HTR-8/SVneo (cell line): Measurements from ENCODE around the gene SERINC5.

Experiments
- DNase-seq: peaks from one replicate; pipeline ENCODE4 v3.0.0; 2011; ENCODE audit warnings: low spot score, mixed read lengths; ENCODE audit not compliant: insufficient read length
- FAIRE-seq: peaks from 2 replicates; lab custom pipeline; 2011; peaks lifted over from hg19 to GRCh38; lab: Jason Lieb, UNC

The SERINC5 gene

GRCh38 chr5:80077051-80077714, 178.7 kb downstream of the SERINC5 start:
- no peak for DNase-seq
- FAIRE-seq = no peak

- FAIRE-seq = no peak
- DNase-seq = no peak
Measured at GRCh38 chr5:80076131-80077050, 179.5 kb downstream of the SERINC5 start.

DNA sequence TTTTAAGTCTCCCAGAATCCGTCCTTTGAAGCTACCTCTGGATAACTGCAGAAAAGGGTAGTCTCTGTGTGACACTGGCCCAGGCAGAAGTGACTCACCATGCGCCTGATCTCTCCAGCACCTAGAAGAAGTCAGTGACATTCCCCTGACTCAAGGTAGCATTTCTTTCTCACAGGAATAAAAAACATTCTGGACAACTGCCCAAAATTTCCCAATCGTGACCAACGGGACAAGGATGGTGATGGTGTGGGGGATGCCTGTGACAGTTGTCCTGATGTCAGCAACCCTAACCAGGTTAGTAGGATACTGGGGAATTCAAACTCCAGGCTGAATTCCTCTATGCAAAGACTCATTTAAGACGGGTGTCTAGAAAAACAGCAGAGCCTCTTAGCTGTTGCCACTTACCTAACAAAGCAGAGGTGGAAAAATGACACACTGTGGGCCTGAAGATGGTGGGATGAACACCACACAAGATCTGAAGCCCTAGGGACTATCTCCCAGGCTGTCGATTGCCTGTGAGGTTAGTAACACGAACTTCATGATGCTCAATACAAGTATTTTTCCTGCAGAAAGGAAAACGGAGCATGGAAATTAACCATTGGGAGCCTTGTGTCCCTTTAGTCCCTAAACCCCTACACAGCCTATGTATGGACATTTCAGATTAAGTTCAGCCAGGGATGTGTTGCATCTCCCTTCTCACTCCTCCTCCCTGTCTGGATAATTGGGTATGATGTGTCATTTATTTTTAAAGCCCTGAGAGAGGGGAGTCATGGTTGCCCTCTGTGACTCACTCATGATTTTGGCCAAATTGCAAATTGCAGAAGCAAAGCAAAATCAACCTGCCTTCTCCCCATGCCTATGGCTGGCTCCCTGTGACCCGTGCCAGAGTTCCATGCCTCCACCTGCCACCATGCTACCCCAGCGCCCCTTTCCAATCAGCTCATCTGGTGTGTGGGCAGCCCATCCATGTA, 183.5 kb downstream of the SERINC5 start:
- no peak for FAIRE-seq
- DNase-seq = no peak

DNA sequence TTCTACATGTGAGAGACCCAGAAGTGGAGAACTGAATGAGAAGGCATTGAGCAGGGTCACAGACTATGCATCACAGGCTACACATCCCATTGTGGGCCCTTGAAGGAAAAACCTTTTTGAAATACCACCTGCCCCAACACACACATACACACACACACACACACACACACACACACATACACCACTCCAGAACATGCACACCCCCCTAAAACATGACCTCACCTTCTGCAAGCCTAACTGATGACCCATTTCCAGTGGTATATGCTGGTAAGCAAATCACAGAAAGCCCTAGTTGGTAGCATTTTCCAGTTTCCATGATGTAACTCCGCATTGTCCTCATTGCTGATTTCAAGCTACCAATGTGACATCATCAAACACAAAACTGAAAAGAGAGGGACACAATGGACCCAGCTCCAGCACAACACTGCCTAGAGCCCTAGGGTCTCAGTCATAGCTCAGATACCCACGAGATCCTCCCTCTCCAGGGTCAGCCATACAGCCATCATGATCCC, 184.3 kb downstream of the SERINC5 start:
- FAIRE-seq (no peak), DNase-seq (no peak)

- no peak for DNase-seq
- no peak for FAIRE-seq
Measured at GRCh38 chr5:80070338-80071056, 185.4 kb downstream of the SERINC5 start.

DNA sequence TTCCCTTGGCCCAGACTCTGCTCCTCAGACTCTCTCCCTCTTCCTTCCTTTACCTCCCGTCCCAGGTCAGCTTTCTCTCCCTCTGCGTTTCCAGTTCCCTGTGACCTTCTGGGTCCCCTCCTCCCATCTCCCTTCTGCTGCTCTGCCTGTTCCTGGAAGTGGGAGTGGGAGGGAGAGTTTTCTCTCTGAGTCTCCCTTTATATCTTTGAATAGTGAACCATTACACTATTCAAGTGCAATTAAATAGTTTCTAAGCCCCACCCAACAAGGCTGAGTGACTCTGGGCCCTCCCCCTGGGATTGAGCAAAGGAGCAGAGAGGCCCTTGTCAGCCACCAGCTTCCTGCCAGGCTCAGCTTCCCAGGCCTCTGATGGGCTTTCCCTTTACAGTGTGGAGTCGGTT, 185.9 kb downstream of the SERINC5 start:
- FAIRE-seq (no peak), DNase-seq (no peak)

DNA sequence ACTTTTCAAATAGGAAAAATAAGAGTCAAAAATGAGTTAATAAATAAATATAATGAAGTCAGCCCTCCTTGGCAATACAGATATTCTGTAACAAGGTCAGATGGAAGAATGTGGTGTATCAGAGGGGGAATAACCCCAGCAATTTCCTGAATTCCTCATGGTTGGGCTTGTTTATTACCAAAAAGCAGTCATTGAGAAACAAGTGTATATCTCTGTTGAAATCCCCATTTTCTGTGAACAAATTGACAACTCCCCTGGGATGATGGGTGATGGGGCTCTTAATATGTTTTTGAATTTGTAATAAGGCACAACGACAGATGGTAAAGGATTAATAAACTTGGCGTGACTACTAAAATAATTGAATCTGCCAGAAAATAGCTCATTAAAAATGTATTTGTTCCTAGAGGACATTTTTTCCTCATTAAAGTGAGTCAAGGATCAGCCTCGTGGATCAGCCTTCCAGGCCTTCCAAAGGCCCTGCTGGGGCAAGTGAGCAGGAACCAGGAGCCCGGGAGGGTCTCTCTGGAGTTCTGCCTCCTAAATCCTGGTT, 186.5 kb downstream of the SERINC5 start:
- DNase-seq (no peak), FAIRE-seq (no peak)

- DNase-seq (no peak), FAIRE-seq (no peak)
Measured at GRCh38 chr5:80068775-80069174, 187.1 kb downstream of the SERINC5 start.

DNA sequence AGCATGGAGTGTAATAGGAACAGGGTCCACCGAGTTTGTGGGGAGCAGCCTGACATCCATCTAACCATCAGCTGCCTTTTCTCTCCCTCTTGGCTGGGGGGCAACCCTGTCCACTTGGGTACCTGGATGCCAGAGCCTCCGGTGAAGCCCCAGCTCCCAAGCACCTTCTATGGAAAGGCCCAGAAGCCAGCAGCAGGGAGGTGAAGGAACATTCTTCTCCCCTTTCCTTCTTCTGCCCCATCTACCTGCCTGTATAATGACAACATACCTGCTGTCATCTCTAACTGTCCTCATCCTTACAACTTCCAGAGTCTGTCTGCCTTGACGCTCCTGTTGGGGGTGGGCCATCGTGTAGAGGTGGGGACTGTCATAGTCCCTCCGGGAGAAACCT, 187.6 kb downstream of the SERINC5 start:
- no peak for FAIRE-seq
- DNase-seq = no peak

DNA sequence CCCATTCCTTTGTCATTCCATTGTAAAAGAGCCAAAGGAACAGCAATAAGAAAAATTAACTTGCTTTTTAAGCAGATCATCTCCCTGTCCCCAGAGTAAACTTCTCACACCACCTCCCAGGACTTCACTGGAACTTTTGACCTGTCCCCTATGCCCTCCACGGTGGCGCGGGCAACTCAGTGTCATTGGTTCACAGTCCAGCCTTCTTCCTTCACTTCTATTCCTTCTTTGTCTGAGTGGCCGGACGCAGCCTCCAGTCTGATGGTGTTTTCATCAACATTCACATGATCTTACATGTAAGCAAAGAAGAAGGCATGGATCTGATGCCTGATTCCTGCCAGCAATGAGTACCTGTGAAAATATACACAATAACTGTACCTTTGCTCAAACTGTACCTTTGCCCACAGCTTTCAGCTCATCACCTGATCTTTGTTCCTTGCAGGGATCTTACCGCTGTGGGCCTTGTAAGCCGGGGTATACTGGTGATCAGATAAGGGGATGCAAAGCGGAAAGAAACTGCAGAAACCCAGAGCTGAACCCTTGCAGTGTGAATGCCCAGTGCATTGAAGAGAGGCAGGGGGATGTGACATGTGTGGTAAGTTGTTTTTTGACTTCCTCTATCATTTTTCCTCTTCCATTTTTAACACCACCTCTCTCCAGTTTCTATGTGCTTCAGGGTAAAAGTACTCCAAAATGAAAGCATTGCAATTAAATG, 188.2 kb downstream of the SERINC5 start:
- FAIRE-seq (no peak), DNase-seq (no peak)

DNA sequence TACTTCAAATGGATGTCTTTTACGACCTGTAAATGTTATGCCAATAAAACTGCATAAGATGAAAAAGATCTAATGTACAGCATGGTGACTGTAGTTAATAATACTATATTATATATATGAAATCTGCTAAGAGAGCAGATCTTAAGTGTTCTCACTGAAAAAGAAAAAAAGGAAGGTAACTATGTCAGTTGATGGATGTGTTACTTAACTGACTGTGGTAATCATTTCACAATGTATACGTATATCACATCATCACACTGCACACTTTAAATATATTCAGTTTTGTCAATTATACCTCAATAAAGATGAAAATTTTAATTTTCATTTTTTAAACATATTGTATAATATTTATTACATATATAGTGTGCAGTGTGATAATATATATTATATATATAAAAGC, 188.8 kb downstream of the SERINC5 start:
- DNase-seq = no peak
- no peak for FAIRE-seq

DNA sequence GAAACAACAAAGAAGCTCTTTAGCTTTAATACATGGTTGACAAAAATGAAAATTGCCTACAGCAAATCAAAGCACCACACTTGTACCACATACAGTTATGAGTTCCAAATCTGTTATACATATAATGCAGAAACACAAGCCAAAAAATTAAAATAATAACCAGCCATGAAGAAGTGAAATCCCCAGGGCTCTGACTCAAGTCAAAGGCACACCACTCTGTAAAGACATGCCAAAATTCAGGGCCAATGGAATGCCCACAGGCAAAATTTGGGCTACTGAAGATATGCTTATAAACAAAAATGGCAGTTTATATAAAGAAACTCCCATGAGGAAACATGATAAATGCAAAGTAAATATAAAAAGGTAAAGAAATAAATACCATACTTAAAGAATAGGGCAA, 191.7 kb downstream of the SERINC5 start:
- DNase-seq (no peak), FAIRE-seq (no peak)
